Subcutaneous abdominal adipose tissue (tissue), 5 donors: ENCODE measurements around the gene SORCS3.

ENCODE experiments used
- H3K27ac ChIP-seq: one replicate; pipeline ENCODE4 v1.7.0; 2013; ENCODE audit warnings: low read depth, mild to moderate bottlenecking, inconsistent platforms, low read length, moderate library complexity
- H3K27me3 ChIP-seq, 5 donors: one replicate each; pipeline ENCODE4 v1.7.0; 2013; ENCODE audit warnings: low read length in 5 of 5, inconsistent platforms in 1 of 5; ENCODE audit not compliant: control insufficient read depth in 5 of 5, insufficient read depth in 4 of 5
- H3K36me3 ChIP-seq, 5 donors: one replicate each; pipeline ENCODE4 v1.7.0; 2013; ENCODE audit warnings: low read length in 5 of 5; ENCODE audit not compliant: control insufficient read depth in 5 of 5, insufficient read depth in 5 of 5
- H3K4me1 ChIP-seq, 5 donors: one replicate each; pipeline ENCODE4 v1.7.0; 2013; ENCODE audit warnings: low read length in 5 of 5, mild to moderate bottlenecking in 3 of 5, moderate library complexity in 1 of 5; ENCODE audit not compliant: control insufficient read depth in 5 of 5, insufficient read depth in 5 of 5
- H3K4me3 ChIP-seq, 5 donors: one replicate each; pipeline ENCODE4 v1.7.0; 2013; ENCODE audit warnings: low read length in 5 of 5, low read depth in 1 of 5
- H3K9ac ChIP-seq, 5 donors: one replicate each; pipeline ENCODE4 v1.7.0; 2013; ENCODE audit warnings: low read length in 5 of 5, mild to moderate bottlenecking in 4 of 5, moderate library complexity in 3 of 5
- H3K9me3 ChIP-seq, 5 donors: one replicate each; pipeline ENCODE4 v1.7.0; 2013; ENCODE audit warnings: low read length in 5 of 5; ENCODE audit not compliant: control insufficient read depth in 5 of 5
- donor health status: healthy.
- donor health status: healthy.
- donor health status: healthy.
- donor health status: healthy.
- donor health status: healthy.

SORCS3 gene

DNA sequence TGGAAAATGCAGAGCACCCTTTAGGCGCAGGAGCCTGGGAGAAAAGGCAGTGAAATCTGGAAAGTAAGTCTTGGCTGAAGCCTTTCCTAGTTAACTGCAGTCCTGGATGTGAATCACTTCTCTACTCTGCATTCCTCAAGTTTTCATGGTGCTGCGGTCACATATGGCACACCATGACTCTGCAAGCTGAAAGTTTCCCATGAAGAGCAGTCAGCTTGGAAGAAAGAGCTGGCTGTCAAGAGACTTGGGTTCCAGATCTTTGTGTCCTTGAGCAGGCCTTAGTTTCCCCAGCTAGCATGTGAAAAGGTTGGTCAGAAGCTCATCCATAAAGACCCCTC is 548.3 kb downstream of the SORCS3 start:
- Histone ChIP-seq H3K4me1 (no peaks in the 10 kb centered on the region), H3K27me3 (peaks cover 0 to 3% (median 0%) of the 10 kb centered on the region in 5 donors), H3K9me3 (no peaks in the 10 kb centered on the region), H3K27ac (no peak overlapping the region), H3K4me3 (no peak overlapping the region), H3K36me3 (no peaks in the 10 kb centered on the region), H3K9ac (no peak overlapping the region)

DNA sequence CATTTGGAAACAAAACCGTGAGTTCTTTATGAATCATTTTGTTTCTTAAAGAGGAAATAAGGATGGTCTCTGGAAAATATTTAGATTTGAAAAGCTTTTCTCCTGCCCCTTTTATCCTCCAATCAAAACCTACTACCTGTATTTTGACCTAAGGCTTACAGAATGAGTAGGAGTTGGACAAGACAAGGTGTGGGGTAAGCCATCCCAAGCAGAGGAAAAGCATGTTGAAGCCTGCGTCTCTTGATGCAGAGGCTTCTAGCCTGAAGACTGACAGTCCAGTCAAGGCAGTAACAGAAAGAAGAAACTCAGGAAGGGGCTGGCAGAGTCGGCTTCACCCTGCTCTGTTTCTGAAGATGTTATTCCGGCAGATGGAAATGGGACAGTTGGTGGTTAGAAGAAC is 551.1 kb downstream of the SORCS3 start:
- Histone ChIP-seq H3K4me1 (no peaks in the 10 kb centered on the region), H3K27me3 (peaks cover 0 to 3% (median 0%) of the 10 kb centered on the region in 5 donors), H3K36me3 (no peaks in the 10 kb centered on the region), H3K27ac (no peak overlapping the region), H3K9me3 (no peaks in the 10 kb centered on the region), H3K9ac (no peak overlapping the region), H3K4me3 (no peak overlapping the region)

DNA sequence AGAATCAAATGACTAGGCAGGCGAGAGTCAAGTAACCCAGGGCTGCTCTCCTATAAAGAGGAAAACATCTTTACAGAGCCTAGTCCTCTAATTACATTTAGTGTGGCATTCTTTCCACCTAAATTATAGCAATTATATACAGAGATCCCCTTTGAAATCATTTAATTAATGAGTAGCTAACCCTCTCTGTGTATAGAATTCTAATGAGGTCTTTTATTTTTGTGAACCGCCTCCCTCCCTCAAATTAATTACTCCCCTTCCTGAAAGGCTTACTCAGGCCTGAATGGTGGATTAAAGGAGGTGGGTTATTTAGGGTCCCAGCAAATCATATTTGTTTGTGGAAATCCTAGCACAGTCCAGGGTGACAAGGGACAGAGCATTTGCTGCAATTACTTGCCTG is 551.8 kb downstream of the SORCS3 start:
- Histone ChIP-seq H3K9ac (no peak overlapping the region), H3K27me3 (peaks cover 0 to 3% (median 0%) of the 10 kb centered on the region in 5 donors), H3K4me3 (no peak overlapping the region), H3K4me1 (no peaks in the 10 kb centered on the region), H3K27ac (no peak overlapping the region), H3K9me3 (no peaks in the 10 kb centered on the region), H3K36me3 (no peaks in the 10 kb centered on the region)

DNA sequence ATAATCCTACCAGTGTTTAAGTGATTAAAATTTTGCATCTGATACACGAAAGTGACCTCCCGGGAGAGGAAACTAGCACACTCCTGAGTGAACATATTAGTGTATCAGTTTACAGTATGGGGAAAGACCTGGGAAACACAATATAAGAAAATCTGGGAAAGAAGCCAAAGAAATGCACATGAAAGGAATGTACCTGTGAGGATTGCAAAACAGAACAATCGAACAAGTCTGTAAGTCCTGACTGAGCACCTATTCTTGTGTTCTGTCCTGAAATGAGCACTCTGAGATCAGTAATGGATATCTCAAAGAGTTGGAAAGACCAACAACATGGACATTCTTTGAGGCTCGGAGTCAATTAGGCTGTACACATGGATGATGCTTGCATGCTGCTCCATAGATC is 554.7 kb downstream of the SORCS3 start:
- Histone ChIP-seq H3K36me3 (no peaks in the 10 kb centered on the region), H3K9ac (no peak overlapping the region)

DNA sequence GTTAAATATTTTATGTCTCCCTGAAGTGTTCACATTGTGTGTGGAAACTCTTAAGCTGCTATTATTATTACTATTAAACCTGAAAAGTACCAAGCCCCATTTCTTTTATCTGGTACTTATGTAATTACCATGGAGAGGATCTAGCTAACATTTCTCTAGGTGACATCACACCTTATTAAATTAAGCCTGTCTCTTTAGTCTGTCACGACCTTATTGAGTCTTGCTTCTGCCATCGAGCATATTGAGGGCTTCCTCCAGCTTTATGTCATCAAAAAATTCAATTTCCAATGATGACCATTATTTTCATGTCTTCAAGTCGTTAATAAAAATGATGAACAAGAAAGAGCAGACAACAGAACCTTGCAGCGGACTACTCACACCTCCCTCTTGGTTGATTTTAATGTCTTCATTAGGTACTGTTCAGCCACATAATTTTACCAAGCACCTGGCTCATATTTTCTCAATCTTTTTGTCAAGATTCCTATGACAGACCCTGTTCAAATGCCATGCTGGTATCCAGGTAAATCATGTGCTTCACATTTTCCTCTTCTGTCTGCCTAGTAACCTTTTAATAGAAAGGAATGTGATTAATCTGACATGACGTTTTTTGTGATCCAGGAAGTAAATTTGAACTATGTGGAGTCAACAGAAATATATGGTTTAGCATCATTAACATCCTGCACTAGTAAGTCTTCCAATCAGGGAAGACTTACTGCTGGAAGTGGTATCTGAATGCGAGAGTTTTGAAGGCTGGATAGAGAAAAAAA is 556.7 kb downstream of the SORCS3 start:
- H3K27ac ChIP-seq: no peak overlapping the region
- no peak overlapping the region for H3K4me3 ChIP-seq
- no peak overlapping the region for H3K9ac ChIP-seq
- H3K27me3 ChIP-seq: no peaks in the 10 kb centered on the region
- H3K36me3 ChIP-seq: no peaks in the 10 kb centered on the region
- peaks cover 0 to 6% (median 0%) of the 10 kb centered on the region in 5 donors for H3K9me3 ChIP-seq
- no peaks in the 10 kb centered on the region for H3K4me1 ChIP-seq

More for the DNA sequence above, 554.7 kb downstream of the SORCS3 start:
- Histone ChIP-seq H3K4me3 (no peak overlapping the region), H3K4me1 (no peaks in the 10 kb centered on the region), H3K27ac (no peak overlapping the region), H3K27me3 (no peaks in the 10 kb centered on the region), H3K9me3 (peaks cover 0 to 6% (median 0%) of the 10 kb centered on the region in 5 donors)

DNA sequence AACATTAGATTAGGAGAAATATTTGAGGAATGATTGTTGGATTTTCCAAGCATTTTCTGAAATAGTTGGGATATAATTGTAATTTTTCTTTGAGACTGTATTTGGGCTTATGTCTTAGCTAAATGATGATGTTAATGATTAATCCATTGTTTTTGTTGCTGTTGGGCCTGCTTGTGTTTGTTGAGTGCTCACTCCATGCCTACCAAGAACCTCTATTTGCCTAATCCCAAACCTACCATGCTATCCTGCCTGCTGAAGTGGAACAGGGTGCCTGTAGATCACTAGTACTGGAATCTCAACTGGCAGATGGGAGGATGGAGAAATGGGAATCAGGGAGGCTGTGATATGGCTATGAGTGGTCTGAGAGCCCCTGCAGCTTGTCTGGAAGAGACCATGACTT is 565.5 kb downstream of the SORCS3 start:
- H3K27ac ChIP-seq: no peak overlapping the region
- no peaks in the 10 kb centered on the region for H3K9me3 ChIP-seq
- H3K4me3 ChIP-seq: no peak overlapping the region
- H3K27me3 ChIP-seq: no peaks in the 10 kb centered on the region
- H3K4me1 ChIP-seq: no peaks in the 10 kb centered on the region
- H3K36me3 ChIP-seq: no peaks in the 10 kb centered on the region
- H3K9ac ChIP-seq: no peak overlapping the region

DNA sequence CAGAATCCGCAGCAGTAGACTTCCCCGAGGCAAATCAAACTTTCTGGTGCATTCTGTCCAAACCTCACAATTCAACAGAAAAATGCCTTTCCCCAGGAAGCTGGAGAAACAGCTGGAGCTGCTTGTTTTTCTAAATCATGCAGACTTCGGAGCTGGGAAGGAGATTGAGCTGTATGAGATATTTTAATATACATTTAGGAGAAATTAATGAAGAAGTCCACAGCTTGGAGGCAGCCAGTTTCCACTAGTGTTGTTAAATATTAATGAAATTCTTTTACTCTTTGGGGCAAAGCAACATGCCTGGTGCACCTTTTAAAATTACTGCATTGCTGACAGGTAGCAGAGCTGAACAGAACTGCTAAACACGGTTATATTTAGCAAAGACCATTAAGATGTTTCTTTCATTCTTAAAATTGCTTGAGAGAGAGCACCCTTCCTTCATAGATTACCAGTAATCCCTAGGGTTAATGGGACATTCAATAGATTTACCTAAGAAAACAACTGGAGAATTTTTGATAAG is 566.4 kb downstream of the SORCS3 start:
- H3K4me1 ChIP-seq: no peaks in the 10 kb centered on the region
- H3K36me3 ChIP-seq: no peaks in the 10 kb centered on the region
- no peak overlapping the region for H3K4me3 ChIP-seq
- no peak overlapping the region for H3K27ac ChIP-seq
- H3K9ac ChIP-seq: no peak overlapping the region
- no peaks in the 10 kb centered on the region for H3K27me3 ChIP-seq
- no peaks in the 10 kb centered on the region for H3K9me3 ChIP-seq

DNA sequence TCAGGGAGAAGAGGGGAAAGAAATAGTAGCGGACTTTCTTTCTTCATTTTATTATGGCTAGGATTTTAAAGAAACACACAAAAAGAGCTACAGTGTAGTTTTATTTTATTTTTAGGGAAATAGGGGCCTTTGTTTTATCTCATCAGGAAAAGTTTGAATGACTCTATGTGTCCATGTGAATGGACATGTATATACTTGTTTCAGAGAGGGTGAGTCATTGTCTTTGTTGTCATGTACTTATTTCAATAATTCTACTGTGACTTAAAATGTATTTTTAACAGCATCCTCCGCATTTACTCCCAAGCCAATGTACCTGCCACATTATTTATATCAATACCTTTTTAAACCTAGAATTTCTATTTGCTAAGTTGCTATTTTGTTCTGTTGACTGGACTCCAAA is 569.5 kb downstream of the SORCS3 start:
- H3K9ac ChIP-seq: no peak overlapping the region
- no peaks in the 10 kb centered on the region for H3K27me3 ChIP-seq
- H3K9me3 ChIP-seq: no peaks in the 10 kb centered on the region
- H3K4me1 ChIP-seq: no peaks in the 10 kb centered on the region
- no peak overlapping the region for H3K4me3 ChIP-seq
- no peaks in the 10 kb centered on the region for H3K36me3 ChIP-seq
- H3K27ac ChIP-seq: no peak overlapping the region

DNA sequence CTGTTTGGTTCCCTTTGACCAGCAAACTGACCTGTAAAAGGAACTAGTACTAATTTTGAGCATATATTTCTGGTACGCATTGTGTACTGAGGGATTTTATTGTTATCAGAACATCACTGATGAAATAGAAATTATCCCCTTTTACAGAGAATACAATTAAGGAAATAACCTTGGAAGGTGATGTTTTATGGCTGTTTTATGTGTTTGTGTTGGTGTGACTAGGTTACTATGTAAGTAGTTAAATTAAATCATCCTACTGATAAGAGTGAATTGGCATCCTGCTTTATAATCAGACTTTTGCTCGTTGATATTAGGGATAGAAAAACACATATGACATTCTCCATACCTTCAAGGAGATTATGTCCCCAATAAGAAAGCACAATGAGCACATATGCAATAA is 596.6 kb downstream of the SORCS3 start:
- Histone ChIP-seq H3K4me1 (no peaks in the 10 kb centered on the region), H3K9ac (no peak overlapping the region), H3K4me3 (no peak overlapping the region), H3K36me3 (no peaks in the 10 kb centered on the region), H3K9me3 (peaks cover 0 to 12% (median 9%) of the 10 kb centered on the region in 5 donors), H3K27ac (no peak overlapping the region), H3K27me3 (no peaks in the 10 kb centered on the region)

DNA sequence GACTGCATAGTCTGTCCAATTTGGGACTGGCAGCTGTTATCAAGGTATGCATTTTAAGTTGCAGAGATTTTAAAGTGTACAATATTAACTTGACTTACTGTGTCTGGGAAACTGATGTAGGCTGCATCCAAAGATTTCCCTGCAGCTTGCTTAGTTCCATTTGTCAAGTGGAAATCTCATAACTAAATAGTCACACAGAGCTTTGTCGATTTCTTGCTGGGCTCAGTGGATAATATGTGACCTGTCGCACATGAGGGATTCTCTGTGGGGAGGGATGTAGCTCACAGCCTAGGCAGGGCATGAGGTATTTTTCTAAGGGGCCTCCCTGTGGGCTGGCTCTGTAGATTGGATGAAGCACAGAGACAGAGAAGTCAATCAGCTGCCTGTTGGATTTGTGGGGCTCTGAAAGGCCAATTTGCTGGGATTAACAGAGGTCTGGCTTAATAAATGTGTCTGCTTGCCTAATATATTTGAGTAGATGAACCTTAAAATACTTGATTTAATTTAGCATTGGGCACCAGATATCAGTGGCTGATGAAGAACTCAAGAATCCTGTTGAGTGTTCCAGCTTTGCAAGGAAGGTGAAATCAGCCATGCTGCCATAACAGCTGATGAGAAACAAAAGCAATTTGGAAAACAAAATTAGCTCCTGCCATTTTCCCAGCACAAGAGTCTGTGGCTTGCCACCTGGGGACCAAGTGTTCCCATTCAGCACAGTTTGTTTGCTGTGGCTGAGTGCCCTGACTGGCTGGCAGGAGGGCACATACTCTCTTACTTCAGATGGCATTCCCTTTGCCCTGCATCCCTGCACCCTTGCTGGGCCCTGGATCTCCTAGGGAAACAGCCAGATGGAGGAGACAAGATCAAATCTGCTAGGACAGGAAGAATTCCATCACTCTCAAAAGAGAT is 598.5 kb downstream of the SORCS3 start:
- Histone ChIP-seq H3K9me3 (peaks cover 0 to 8% (median 5%) of the 10 kb centered on the region in 5 donors), H3K27ac (no peak overlapping the region), H3K36me3 (no peaks in the 10 kb centered on the region), H3K4me1 (no peaks in the 10 kb centered on the region), H3K27me3 (no peaks in the 10 kb centered on the region), H3K9ac (no peak overlapping the region), H3K4me3 (no peak overlapping the region)
